Renal cortex interstitium (tissue), 11 donors: Measurements from ENCODE around the gene ECHDC1. TPM values are rescaled to one million over a fixed set of nuclear protein-coding genes. Genes with fewer than 3 reads are reported as not detected.
A peak's percentile ranks its signal among the peaks of the same experiment; 100 is the strongest.

Experiments
- DNase-seq, 11 donors: peaks; one replicate each; pipeline ENCODE4 v3.0.0-alpha.2; 2013; ENCODE audit warnings: low read depth in 9 of 11, low spot score in 4 of 11; ENCODE audit errors: extremely low read depth in 1 of 11
- polyA plus RNA-seq, 3 donors: library from polyadenylated mRNA; unstranded; fragments of 120-200 nt; gene quantifications; one replicate each; pipeline ENCODE4 v1.2.1, GENCODE V29; 2013; ENCODE audit not compliant: insufficient read length in 3 of 3

Gene ECHDC1
- polyA plus RNA-seq, 3 donors: 74.0 to 88.6 (median 81.9) TPM

GRCh38 chr6:127266178-127266891 is 77.1 kb downstream of the ECHDC1 start, which contains the start of gene RNF146:
Gene RNF146 (plus strand): TSS chr6:127266864. CDS start chr6:127280339, 13,475 bp downstream.
- peak; percentile 71 to 92 (median 83) for DNase-seq

GRCh38 chr6:127263481-127263880 is 79.9 kb downstream of the ECHDC1 start:
- DNase-seq: no peak

GRCh38 chr6:127262896-127263295 is 80.5 kb downstream of the ECHDC1 start:
- DNase-seq: no peak

GRCh38 chr6:127255286-127255685 is 88.1 kb downstream of the ECHDC1 start:
- no peak for DNase-seq

- DNase-seq: no peak
Measured at GRCh38 chr6:127249621-127250020, 93.8 kb downstream of the ECHDC1 start.

- DNase-seq: no peak
Measured at GRCh38 chr6:127247114-127248096, 96.0 kb downstream of the ECHDC1 start.

- no peak for DNase-seq
Measured at GRCh38 chr6:127243501-127243900, 99.9 kb downstream of the ECHDC1 start.

Other genes starting within 250 kb of the ECHDC1 start
- gene RSPO3, start 224.9 kb downstream of the ECHDC1 start, polyA plus RNA-seq: 10 to 100 TPM; 21.6 to 33.6 (median 30.8) TPM
- gene RNF146, start 76.7 kb downstream of the ECHDC1 start, polyA plus RNA-seq: 10 to 100 TPM; 77.2 to 93.3 (median 89.7) TPM
- gene KIAA0408, start 115.8 kb upstream of the ECHDC1 start, polyA plus RNA-seq: 1 to 10 TPM; 2.2 to 4.2 (median 2.7) TPM
- 1 to 10 TPM in 2 of 3 donors, under 1 TPM in 1; 0.55 to 1.9 (median 1.4) TPM for gene C6orf58, start 233.6 kb upstream of the ECHDC1 start, polyA plus RNA-seq